HCT116 (cell line): ENCODE results near the gene GRIN2A.

Source experiments
- CTCF ChIP-seq, 3 experiments: fragments of 200-600 bp in 1 of 3; sonication (generic) in 1 of 3; IDR thresholded peaks in 2 of 3; conservative IDR thresholded peaks in 1 of 3; 2 replicates each; pipeline ENCODE4 v1.5.1; 2012 to 2017; ENCODE audit warnings: low read depth in 2 of 3, low read length in 2 of 3, antibody characterized with exemption in 1 of 3, borderline replicate concordance in 1 of 3, control low read depth in 1 of 3, mild to moderate bottlenecking in 1 of 3, mixed read lengths in 1 of 3, mixed run types in 1 of 3, moderate library complexity in 1 of 3; ENCODE audit not compliant: insufficient read depth in 1 of 3
- POLR2A ChIP-seq: IDR thresholded peaks from 2 replicates; pipeline ENCODE4 v1.7.0; 2011; ENCODE audit warnings: borderline replicate concordance; ENCODE audit not compliant: insufficient read depth, insufficient read length; ENCODE audit errors: extremely low read depth

GRCh38 chr16:9849697-9850245 lies 332.5 kb downstream of the GRIN2A start:
- TF ChIP-seq POLR2A: no peak
- TF ChIP-seq CTCF (IDR thresholded peaks at IDR 0.05 in 2 of 3, conservative IDR thresholded peaks at IDR 0.05 in 1 of 3; ENCODE audit: borderline replicate concordance in 1 of 3, insufficient read depth in 1 of 3, low read depth in 2 of 3, low read length in 2 of 3): no peak
